GM23338 (cell line): ENCODE data around the gene MYO9A. TPM values are rescaled to one million over a fixed set of nuclear protein-coding genes. Genes with fewer than 3 reads are reported as not detected.

Experiments
- ATAC-seq: fragments of 200-7000 bp; cut with Tn5 transposase; 3 replicates; pipeline ENCODE4 v1.9.1; 2020
- DNase-seq: peaks from one replicate; pipeline ENCODE4 v3.0.0-alpha.2; 2015; ENCODE audit warnings: low spot score
- H2AFZ ChIP-seq: fragments of 200-600 bp; sonication (generic); 2 replicates; pipeline ENCODE4 v1.8.0; 2016; ENCODE audit warnings: antibody characterized with exemption, mild to moderate bottlenecking, moderate library complexity
- H3F3A ChIP-seq: fragments of 200-600 bp; sonication (generic); replicated peaks from 2 replicates; pipeline ENCODE4 v1.8.0; 2017; ENCODE audit warnings: antibody characterized with exemption, mixed run types, low read depth
- H3K27ac ChIP-seq: fragments of 200-600 bp; sonication (generic); 2 replicates; pipeline ENCODE4 v1.6.1; 2016; ENCODE audit warnings: low read depth
- H3K27me3 ChIP-seq: fragments of 200-600 bp; sonication (generic); 2 replicates; pipeline ENCODE4 v1.8.0; 2016; ENCODE audit warnings: mild to moderate bottlenecking, mixed run types, moderate library complexity; ENCODE audit not compliant: insufficient read depth
- H3K36me3 ChIP-seq: fragments of 200-600 bp; sonication (generic); 2 replicates; pipeline ENCODE4 v1.8.0; 2016; ENCODE audit warnings: mild to moderate bottlenecking; ENCODE audit not compliant: insufficient read depth
- H3K4me1 ChIP-seq: fragments of 200-600 bp; sonication (generic); 2 replicates; pipeline ENCODE4 v1.8.0; 2016; ENCODE audit warnings: mild to moderate bottlenecking, moderate library complexity; ENCODE audit not compliant: insufficient read depth
- H3K4me2 ChIP-seq: fragments of 200-600 bp; sonication (generic); 2 replicates; pipeline ENCODE4 v1.7.1; 2017; ENCODE audit warnings: mixed run types
- H3K4me3 ChIP-seq: fragments of 200-600 bp; sonication (generic); 2 replicates; pipeline ENCODE4 v1.6.1; 2016; ENCODE audit warnings: mixed run types
- H3K79me2 ChIP-seq: fragments of 200-600 bp; sonication (generic); replicated peaks from 2 replicates; pipeline ENCODE4 v1.8.0; 2017; ENCODE audit warnings: mild to moderate bottlenecking; ENCODE audit not compliant: insufficient read depth
- H3K9me2 ChIP-seq: fragments of 200-600 bp; sonication (generic); 2 replicates; pipeline ENCODE4 v1.8.0; 2017; ENCODE audit not compliant: insufficient read depth
- H4K20me1 ChIP-seq: fragments of 200-600 bp; sonication (generic); replicated peaks from 2 replicates; pipeline ENCODE4 v1.8.0; 2017; ENCODE audit warnings: mild to moderate bottlenecking; ENCODE audit not compliant: insufficient read depth
- H3K27ac Mint-ChIP-seq: 2 replicates; pipeline ENCODE4 v1.8.0; 2020; ENCODE audit warnings: inconsistent platforms, mild to moderate bottlenecking, moderate library complexity, mixed read lengths
- H3K27me3 Mint-ChIP-seq: 3 replicates; pipeline ENCODE4 v1.8.0; 2022; ENCODE audit warnings: low read depth, mild to moderate bottlenecking, moderate library complexity, mixed read lengths, inconsistent platforms; ENCODE audit not compliant: insufficient read depth, poor library complexity
- H3K36me3 Mint-ChIP-seq: 3 replicates; pipeline ENCODE4 v1.8.0; 2021; ENCODE audit warnings: low read depth, mild to moderate bottlenecking, inconsistent platforms, moderate library complexity, mixed read lengths
- H3K4me1 Mint-ChIP-seq: 3 replicates; pipeline ENCODE4 v1.8.0; 2020; ENCODE audit warnings: mild to moderate bottlenecking, inconsistent platforms, mixed read lengths
- H3K4me3 Mint-ChIP-seq: 3 replicates; pipeline ENCODE4 v1.8.0; 2021; ENCODE audit warnings: moderate library complexity, mild to moderate bottlenecking, inconsistent platforms, mixed read lengths
- H3K9me3 Mint-ChIP-seq: 3 replicates; pipeline ENCODE4 v1.8.0; 2020; ENCODE audit warnings: moderate library complexity, mild to moderate bottlenecking, inconsistent platforms, mixed read lengths
- CREB1 ChIP-seq: fragments of 250-450 bp; sonication (Bioruptor Pico); IDR thresholded peaks from 2 replicates; pipeline ENCODE4 v1.5.0; 2020; ENCODE audit warnings: low read depth, mild to moderate bottlenecking, moderate library complexity
- ETS1 ChIP-seq: IDR thresholded peaks from 2 replicates; pipeline ENCODE4 v1.6.1; 2016; ENCODE audit warnings: antibody characterized with exemption
- EZH2 ChIP-seq: fragments of 200-600 bp; sonication (generic); IDR thresholded peaks from one replicate; pipeline ENCODE4 v1.8.0; 2017; ENCODE audit warnings: antibody characterized with exemption, mild to moderate bottlenecking, low read depth; ENCODE audit not compliant: unreplicated experiment
- EZH2phosphoT487 ChIP-seq: fragments of 200-600 bp; sonication (generic); IDR thresholded peaks from one replicate; pipeline ENCODE4 v1.8.1; 2018; ENCODE audit warnings: antibody characterized with exemption; ENCODE audit not compliant: unreplicated experiment
- JUNB ChIP-seq: IDR thresholded peaks from one replicate; pipeline ENCODE4 v1.6.1; 2016; ENCODE audit warnings: antibody characterized with exemption; ENCODE audit not compliant: unreplicated experiment
- NANOG ChIP-seq: IDR thresholded peaks from 2 replicates; pipeline ENCODE4 v1.6.1; 2016; ENCODE audit warnings: antibody characterized with exemption, borderline replicate concordance
- POLR2AphosphoS5 ChIP-seq: IDR thresholded peaks from 2 replicates; pipeline ENCODE4 v1.6.1; 2016; ENCODE audit warnings: antibody characterized with exemption, low read depth
- ZNF114 ChIP-seq: fragments of 250-450 bp; sonication (Bioruptor Pico); IDR thresholded peaks from 2 replicates; pipeline ENCODE4 v1.5.0; 2020; ENCODE audit warnings: mild to moderate bottlenecking, moderate library complexity
- ZNF331 ChIP-seq: fragments of 250-450 bp; sonication (Bioruptor Pico); IDR thresholded peaks from 2 replicates; pipeline ENCODE4 v1.5.0; 2020; ENCODE audit warnings: low read depth, mild to moderate bottlenecking, moderate library complexity
- ZNF462 ChIP-seq: fragments of 250-450 bp; sonication (Bioruptor Pico); IDR thresholded peaks from 2 replicates; pipeline ENCODE4 v1.5.0; 2020; ENCODE audit warnings: mild to moderate bottlenecking, moderate library complexity
- polyA plus RNA-seq: library from polyadenylated mRNA; unstranded; fragments of >200 nt; fragmentation: Nextera tagmentation; extraction: Ambion mirVana; gene quantifications from 2 replicates; pipeline ENCODE4 v1.2.1, GENCODE V29; 2016
- total RNA-seq: library from RNA; depleted of rRNA; stranded (reverse); fragments of >200 nt; shearing (Covaris generic); gene quantifications from 2 replicates; pipeline ENCODE4 v1.2.3, GENCODE V29; 2014

Gene MYO9A
- total and polyA plus RNA-seq, 2 experiments from 2014 or later = 11.6 to 32.8 TPM

- H3K27ac ChIP-seq = no peak overlapping the region
- Mint-ChIP-seq H3K4me1 (no peaks in the 10 kb centered on the region), H3K36me3 (no peaks in the 10 kb centered on the region), H3K9me3 (no peaks in the 10 kb centered on the region), H3K4me3 (no peak overlapping the region), H3K27me3 (no peaks in the 10 kb centered on the region), H3K27ac (no peak overlapping the region)
- no peaks in the 10 kb centered on the region for H3F3A ChIP-seq
- H3K9me2 ChIP-seq = no peaks in the 10 kb centered on the region
- no peaks in the 10 kb centered on the region for H4K20me1 ChIP-seq
- ATAC-seq (no peak), DNase-seq (no peak)
- H3K27me3 ChIP-seq = no peaks in the 10 kb centered on the region
- no peaks in the 10 kb centered on the region for H3K79me2 ChIP-seq
- H3K4me2 ChIP-seq = no peak overlapping the region
- no peak overlapping the region for H3K4me3 ChIP-seq
- TF ChIP-seq EZH2 (no peak), ZNF331 (CRISPR knock-in tag) (no peak), EZH2phosphoT487 (no peak), ZNF462 (CRISPR knock-in tag) (no peak), ZNF114 (CRISPR knock-in tag) (no peak), ETS1 (no peak), POLR2AphosphoS5 (no peak), CREB1 (CRISPR knock-in tag) (no peak), NANOG (no peak), JUNB (no peak)
- H2AFZ ChIP-seq = no peak overlapping the region
- no peaks in the 10 kb centered on the region for H3K4me1 ChIP-seq
- H3K36me3 ChIP-seq = no peaks in the 10 kb centered on the region
Observed at GRCh38 chr15:72128359-72128758, 10.4 kb upstream of the MYO9A start.
